ENCODE data around the gene CCDC174.

CCDC174 gene

DNA sequence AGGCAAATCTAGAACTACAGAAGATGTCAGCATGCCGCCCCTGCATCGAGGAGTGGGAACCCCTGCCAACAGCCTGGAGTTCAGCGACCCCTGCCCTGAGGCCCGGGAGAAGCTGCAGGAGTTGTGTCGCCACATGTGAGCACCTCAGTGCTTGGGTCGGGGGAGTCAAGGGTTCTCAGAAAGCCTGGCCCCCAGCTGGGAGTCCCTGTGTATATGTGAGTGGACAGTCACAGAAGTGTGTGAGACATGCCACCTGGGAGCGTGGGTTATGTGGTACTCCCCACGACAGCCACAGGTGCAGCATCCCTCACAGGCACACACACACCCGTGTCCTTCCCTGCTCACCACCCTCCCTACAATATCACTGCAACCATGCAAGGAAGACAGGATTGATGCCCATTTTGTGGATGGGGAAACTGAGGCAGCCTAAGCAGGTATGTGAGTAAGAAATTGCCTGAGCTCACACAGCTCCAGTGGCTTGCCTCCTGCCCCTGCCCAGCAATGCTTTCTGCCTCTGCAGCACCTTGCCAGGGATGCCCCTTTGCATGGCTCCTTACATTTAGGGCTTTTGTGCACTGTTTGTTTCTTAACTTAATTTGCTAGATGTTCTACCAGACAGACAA, 51.7 kb downstream of the CCDC174 start:
- DNase-seq (ENCODE audit: low spot score) = no peak

DNA sequence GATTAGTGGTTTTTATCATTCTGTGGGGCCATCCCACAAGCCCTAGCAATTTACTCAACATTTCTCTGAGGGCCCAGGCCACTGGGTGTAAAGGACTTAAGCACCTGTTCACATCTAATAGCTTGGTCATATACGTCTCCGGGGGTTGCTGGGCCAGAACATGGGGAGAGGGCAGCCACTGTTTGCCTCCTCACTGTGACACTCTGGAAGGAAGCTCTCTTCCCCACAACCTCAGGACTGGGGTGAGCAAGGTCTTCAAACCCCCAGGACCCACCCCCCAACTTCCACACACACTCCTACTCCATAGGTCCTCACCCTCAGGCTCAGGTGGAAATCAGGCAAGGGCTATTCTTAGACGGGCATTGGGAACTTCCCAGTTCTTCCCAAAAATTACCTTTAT, 52.2 kb downstream of the CCDC174 start:
- DNase-seq (ENCODE audit: low spot score) = no peak

DNA sequence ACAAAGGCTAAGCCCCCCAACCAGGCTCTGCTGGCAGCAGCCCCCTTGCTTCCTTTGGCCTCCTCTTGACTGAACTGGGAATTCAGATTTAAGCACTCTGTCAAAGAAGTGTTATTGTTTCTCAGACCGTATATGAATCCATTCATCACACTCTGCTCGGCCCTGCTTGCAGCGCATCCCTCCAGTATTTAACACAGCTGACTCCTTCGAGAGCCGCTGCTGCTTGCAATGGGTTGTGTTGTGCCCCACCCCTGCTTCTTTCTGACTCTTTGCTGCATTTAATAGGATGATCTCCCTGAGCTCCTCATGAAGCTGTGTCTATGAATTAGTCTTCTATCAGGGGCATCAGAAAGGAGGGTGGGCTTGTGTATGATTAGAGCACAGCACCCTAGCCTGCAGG, 54.5 kb downstream of the CCDC174 start:
- no peak for DNase-seq (ENCODE audit: low spot score)

DNA sequence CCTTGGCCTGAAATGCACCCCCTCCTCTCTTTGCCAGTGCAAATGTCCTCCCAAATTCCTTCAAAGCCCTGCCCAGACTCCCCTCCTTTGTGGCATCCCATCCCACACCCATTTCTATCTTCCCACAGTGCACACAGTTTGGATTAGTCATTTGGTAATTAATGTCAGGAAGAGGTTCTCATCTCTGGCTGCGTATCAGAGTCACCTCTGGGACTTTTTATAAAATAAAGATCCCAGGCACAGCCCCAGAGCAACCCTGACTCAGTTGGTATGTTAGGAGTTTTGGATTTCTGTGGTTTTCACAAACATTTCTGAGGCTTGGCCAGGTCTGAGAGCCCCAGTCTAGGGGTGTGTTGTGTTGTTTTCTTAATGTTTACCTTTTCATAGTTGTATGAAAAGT, 65.0 kb downstream of the CCDC174 start:
- DNase-seq (ENCODE audit: low spot score) = peak; percentile 68

DNA sequence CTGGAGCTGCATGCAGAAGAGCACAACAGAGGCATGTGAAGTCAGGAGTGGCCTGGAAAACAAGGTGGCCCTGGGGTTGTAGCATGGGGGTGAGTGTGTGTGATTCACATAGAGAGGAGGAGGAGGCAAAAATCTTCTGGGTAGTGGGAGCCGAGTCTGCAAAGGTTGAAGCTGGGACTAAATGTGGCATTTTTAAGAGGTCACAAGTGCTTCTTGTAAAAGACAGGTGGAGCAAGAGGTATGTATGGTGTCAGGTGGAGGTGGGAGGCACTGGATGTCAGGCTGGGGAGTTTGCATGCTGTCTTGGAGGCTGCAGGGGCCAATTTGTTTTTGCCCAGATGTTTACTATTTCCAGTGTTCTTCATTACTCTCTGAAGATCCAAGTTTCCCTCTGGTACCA, 65.7 kb downstream of the CCDC174 start:
- DNase-seq (ENCODE audit: low spot score) = no peak

DNA sequence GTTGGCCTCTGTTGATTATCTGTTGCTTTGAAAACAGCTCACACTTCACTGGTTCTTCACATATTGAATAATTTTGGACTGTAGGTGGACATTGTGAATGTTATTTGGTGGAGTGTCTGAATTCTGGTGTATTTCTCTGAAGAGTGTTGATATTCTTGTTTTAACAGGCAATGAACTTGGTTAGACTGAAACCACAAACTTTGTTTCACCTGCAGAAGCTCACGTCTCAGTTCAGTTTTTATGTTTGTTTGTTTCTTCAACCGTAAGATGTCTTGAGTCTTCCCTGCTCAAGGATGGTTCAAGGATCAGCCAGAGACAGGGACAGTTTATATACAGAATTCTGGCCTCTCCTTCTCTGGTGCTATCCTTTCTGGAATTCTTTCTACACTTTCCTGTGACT, 67.0 kb downstream of the CCDC174 start:
- DNase-seq (ENCODE audit: low spot score) = no peak

DNA sequence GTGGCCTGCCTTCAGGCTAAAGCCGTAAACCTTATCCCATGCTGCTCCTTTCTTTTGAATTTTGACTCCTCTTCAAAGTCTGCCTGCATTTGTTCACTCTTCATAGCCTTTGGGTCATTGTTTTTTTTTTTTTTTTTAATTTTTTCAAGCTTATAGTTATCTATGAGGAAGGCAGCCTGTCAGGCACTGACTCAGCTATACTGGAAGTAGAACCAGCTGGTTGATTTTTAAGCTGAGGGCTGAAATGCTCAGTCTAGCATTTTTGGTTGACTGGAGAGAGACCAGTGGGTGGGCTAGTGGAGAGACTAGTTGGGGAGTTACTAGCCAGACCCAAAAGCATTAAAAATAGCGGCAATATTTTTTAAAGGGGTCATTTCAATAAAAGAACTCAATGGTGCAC, 67.4 kb downstream of the CCDC174 start:
- DNase-seq (ENCODE audit: low spot score) = peak; percentile 31

DNA sequence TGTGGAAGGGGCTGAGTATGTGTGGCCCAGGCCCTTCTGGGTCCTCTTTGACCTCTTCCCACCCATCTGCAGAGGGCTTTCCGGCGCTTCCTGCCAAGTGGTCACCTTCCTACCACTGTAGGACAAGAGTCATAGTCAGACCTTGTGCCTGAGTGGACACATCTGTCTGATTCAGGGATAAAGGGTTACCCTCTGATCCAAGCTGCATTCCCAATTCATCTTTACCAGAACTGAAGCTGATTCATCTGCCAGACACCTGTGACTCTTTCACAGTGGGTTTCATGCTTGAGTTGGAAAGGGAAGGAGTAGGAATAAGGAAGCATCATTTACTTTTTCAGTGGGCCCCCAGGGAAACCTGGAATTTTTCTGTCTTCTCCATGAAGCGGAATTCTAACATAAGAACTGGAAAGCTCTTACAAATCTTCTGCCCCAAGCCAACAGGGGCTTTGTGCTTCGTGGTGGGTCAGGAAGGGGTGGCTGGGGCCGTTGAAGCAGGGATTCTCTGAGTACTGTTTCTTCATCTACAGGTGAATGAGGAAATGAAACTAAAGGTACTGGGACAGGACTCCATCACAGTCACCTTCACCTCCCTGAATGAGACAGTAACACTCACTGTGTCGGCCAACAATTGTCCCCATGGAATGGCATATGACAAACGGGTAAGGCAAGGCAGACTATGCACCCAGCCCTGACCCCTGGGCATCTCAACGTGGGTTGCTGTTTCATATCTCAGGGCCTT, 69.7 kb downstream of the CCDC174 start:
- no peak for DNase-seq (ENCODE audit: low spot score)
